H1 (cell line): ENCODE measurements around the gene COLEC11. TPM values are rescaled to one million over a fixed set of nuclear protein-coding genes. Genes with fewer than 3 reads are reported as not detected.

Source experiments
- ATF2 ChIP-seq: IDR thresholded peaks from 2 replicates; pipeline ENCODE4 v1.6.1; 2012; ENCODE audit warnings: low read length, inconsistent platforms
- BRCA1 ChIP-seq: IDR thresholded peaks from 2 replicates; pipeline ENCODE4 v1.6.1; 2012; ENCODE audit warnings: low read depth, low read length, improper control_type of control experiment
- CHD7 ChIP-seq: fragments of 300-600 bp; sonication (generic); IDR thresholded peaks from 2 replicates; pipeline ENCODE4 v1.7.1; 2012; ENCODE audit warnings: low read length, moderate library complexity, mild to moderate bottlenecking, inconsistent platforms; ENCODE audit not compliant: insufficient replicate concordance
- EP300 ChIP-seq, 2 experiments: IDR thresholded peaks; 1 replicate in 1 of 2; 2 replicates in 1 of 2; pipeline ENCODE4 v1.6.1; 2011 to 2012; ENCODE audit warnings: low read depth in 2 of 2, low read length in 2 of 2, mild to moderate bottlenecking in 2 of 2, borderline replicate concordance in 1 of 2, inconsistent platforms in 1 of 2, moderate library complexity in 1 of 2
- EZH2 ChIP-seq: fragments of 200-600 bp; sonication (generic); IDR thresholded peaks from 2 replicates; pipeline ENCODE4 v1.7.1; 2012; ENCODE audit warnings: low read depth, mild to moderate bottlenecking, moderate library complexity, low read length, inconsistent platforms; ENCODE audit not compliant: severe bottlenecking
- POLR2AphosphoS5 ChIP-seq: IDR thresholded peaks from 2 replicates; pipeline ENCODE4 v1.6.1; 2011; ENCODE audit warnings: low read depth, low read length
- SIRT6 ChIP-seq: IDR thresholded peaks from one replicate; pipeline ENCODE4 v1.7.1; 2012; ENCODE audit warnings: low read length, inconsistent platforms
- polyA plus RNA-seq, 7 experiments: library from polyadenylated mRNA; depleted of rRNA in 3 of 7; stranded (reverse) in 5 of 7; unstranded in 2 of 7; fragments of >200 nt in 5 of 7; fragments of 200-250 nt in 2 of 7; gene quantifications; 1 replicate in 5 of 7; 2 replicates in 1 of 7; 4 replicates in 1 of 7; pipeline versions ENCODE4 v1.2.1 to v1.2.3, GENCODE V29; 2011 to 2013; ENCODE audit warnings: missing spikeins in 2 of 7, mixed read lengths in 2 of 7
- total RNA-seq: library from RNA; stranded (reverse); fragmentation: NEBNext Ultra II Directional; extraction: Animal tissue kit (Norgen Biotek cat#: 25700); gene quantifications from 2 replicates; pipeline ENCODE4 v1.2.1, GENCODE V29; 2021

The COLEC11 gene
- total and polyA plus RNA-seq, 2 of the 8 experiments (the other 6 are each of a cell fraction or from before 2014, with no cell fraction given) = 0.47 to 0.80 TPM

GRCh38 chr2:3588084-3588483, 6.8 kb upstream of the COLEC11 start (continued):
- TF ChIP-seq CHD7 = no peak
- no peak for TF ChIP-seq EP300 (IDR thresholded peaks at IDR 0.05; ENCODE audit: borderline replicate concordance in 1 of 2, low read depth in 2 of 2, low read length in 2 of 2)
- TF ChIP-seq BRCA1 = no peak
- TF ChIP-seq SIRT6 = no peak
- no peak for TF ChIP-seq EZH2
- TF ChIP-seq ATF2 = no peak
- no peak for TF ChIP-seq POLR2AphosphoS5
